Measurements from ENCODE around the gene NCAN. TPM values are rescaled to one million over a fixed set of nuclear protein-coding genes. Genes with fewer than 3 reads are reported as not detected.

The NCAN gene
- total and polyA plus RNA-seq, 2 of the 13 experiments (the other 11 are each of a cell fraction or from before 2014, with no cell fraction given), result not detected

DNA sequence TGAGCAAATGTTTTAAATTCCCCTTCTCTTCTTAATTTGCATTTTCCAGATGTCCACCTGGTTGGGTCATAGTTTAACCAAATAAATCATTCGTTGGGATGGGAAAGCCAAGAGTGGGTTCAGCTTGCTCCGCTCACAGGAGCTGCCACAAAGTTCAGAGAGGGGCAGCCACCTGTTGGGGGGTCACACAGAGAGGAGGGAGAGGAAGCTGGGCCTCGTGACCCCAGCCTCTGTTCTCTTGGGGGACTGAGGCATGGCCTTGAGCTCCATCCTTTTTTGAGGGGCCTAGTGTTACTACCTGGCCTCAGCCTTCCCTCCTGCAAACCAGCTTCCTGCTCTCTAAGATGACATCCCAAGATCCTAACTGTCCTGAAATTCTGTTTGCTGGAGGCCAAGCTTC, 44.1 kb upstream of the NCAN start:
- POLR2A ChIA-PET, result interaction anchor here (1.3 kb wide), 1 partner anchor 25 kb away, joined by 3 read pairs; no protein-coding TSS in a partner anchor
- Histone ChIP-seq H2AFZ (ENCODE audit: low read length) (no peak overlapping the region), H3K27ac (ENCODE audit: extremely low read length, insufficient read depth, low read length) (no peak overlapping the region), H3K36me3 (replicated peaks in 1 of 2; ENCODE audit: control insufficient read depth in 1 of 2, insufficient read depth in 2 of 2, low read length in 2 of 2) (no peaks in the 10 kb centered on the region), H3K79me2 (ENCODE audit: insufficient read depth, low read length) (no peaks in the 10 kb centered on the region), H3K9me3 (ENCODE audit: low read length) (no peaks in the 10 kb centered on the region), H4K20me1 (ENCODE audit: insufficient read depth, low read length) (no peaks in the 10 kb centered on the region), H3K27me3 (ENCODE audit: control insufficient read depth in 1 of 2, insufficient read depth in 2 of 2, low read length in 2 of 2) (no peaks in the 10 kb centered on the region), H3K4me1 (ENCODE audit: insufficient read depth, low read length) (peaks cover 40% of the 10 kb centered on the region), H3K9ac (ENCODE audit: insufficient read depth, low read depth, low read length) (no peak overlapping the region), H3K4me2 (ENCODE audit: low read depth, low read length) (no peak overlapping the region), H3K4me3 (replicated peaks in 1 of 3; ENCODE audit: insufficient read depth in 1 of 3, low read depth in 2 of 3, low read length in 3 of 3) (no peak overlapping the region)
- CTCF ChIA-PET (ENCODE audit: low intra/inter-chr PET ratio, low total read pairs), result no interaction called here
- no peak for FAIRE-seq
- in situ Hi-C loops (cut with HindIII; ENCODE audit: extremely low pct_ligation_motif_present, low pct_unique_long_range_greater_than_20kb), result no loop called here
- intact Hi-C loops (cut with micrococcal nuclease; ENCODE audit: unreplicated experiment), result no loop called here
- WGBS (ENCODE audit: low lambda C conversion rate), result 89% methylated on average over 2 of the region's 3 CpGs
- ATAC-seq, result no peak
- no TSS peak for BruUV-seq (replicated peaks)
- TF ChIP-seq GABPA (IDR thresholded peaks at IDR 0.05; ENCODE audit: low read depth, low read length) (no peak), GABPA (CRISPR knock-in tag; IDR thresholded peaks at IDR 0.05; ENCODE audit: low read depth) (no peak), ZNF768 (CRISPR knock-in tag; IDR thresholded peaks at IDR 0.05) (peak; percentile 68; the same call in 1 of the 2 replicates)
- no peak for DNase-seq (ENCODE audit: low spot score)

DNA sequence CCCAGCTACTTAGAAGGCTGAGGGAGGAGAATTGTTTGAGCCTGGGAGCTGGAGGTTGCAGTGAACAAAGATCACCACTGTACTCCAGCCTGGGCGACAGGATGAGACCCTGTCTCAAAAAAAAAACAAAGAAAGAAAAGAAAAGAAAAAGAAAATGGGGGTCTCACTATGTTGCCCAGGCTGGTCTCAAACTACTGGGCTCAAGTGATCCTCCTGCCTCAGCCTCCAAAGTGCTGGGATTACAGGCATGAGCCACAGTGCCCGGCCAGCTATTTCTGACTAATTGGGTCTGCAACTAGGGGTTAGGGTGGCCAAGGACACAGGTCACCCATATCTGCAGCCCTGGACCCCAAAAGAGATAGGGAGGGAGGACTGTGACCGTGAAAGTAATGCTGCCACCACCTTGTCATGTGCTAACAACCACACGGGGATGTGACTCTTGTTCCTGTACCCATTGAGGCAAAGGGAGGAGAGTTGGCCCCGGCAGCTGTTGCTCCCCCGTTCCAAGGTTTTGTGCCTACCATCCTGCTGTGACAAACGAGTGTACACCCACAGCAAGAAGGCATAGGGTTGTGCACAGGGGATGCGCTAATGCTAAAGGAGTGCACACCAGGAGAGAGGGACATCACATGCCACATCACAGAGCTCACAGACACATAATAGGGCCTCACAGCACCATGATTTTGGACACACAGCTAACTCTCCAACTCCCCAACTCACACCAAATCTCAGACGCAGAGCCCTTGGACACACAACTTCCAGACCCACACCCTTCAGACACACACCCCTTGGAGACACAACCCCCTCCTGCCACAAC, 42.3 kb upstream of the NCAN start:
- DNase-seq (ENCODE audit: low spot score), result no peak
- no peak overlapping the region for H3K27ac ChIP-seq (ENCODE audit: extremely low read length, insufficient read depth, low read length)
- H3K9me3 ChIP-seq (ENCODE audit: low read length), result no peaks in the 10 kb centered on the region
- no peaks in the 10 kb centered on the region for H3K79me2 ChIP-seq (ENCODE audit: insufficient read depth, low read length)
- intact Hi-C loops (cut with micrococcal nuclease; ENCODE audit: unreplicated experiment), result loop anchor here (5.0 kb wide), 1 partner anchor 32 kb away; the partner anchor contains the start of gene TMEM161A
- in situ Hi-C loops (cut with HindIII; ENCODE audit: extremely low pct_ligation_motif_present, low pct_unique_long_range_greater_than_20kb), result no loop called here
- peak overlapping the region; percentile 53 for H3K9ac ChIP-seq (ENCODE audit: insufficient read depth, low read depth, low read length)
- H3K36me3 ChIP-seq (replicated peaks in 1 of 2; ENCODE audit: control insufficient read depth in 1 of 2, insufficient read depth in 2 of 2, low read length in 2 of 2), result no peaks in the 10 kb centered on the region
- H2AFZ ChIP-seq (ENCODE audit: low read length), result no peak overlapping the region
- WGBS (ENCODE audit: low lambda C conversion rate), result 47% methylated on average over 7 of the region's 9 CpGs
- H3K4me2 ChIP-seq (ENCODE audit: low read depth, low read length), result peak overlapping the region; percentile 92
- H4K20me1 ChIP-seq (ENCODE audit: insufficient read depth, low read length), result no peaks in the 10 kb centered on the region
- ATAC-seq, result peak; percentile 17
- H3K4me3 ChIP-seq (replicated peaks in 1 of 3; ENCODE audit: insufficient read depth in 1 of 3, low read depth in 2 of 3, low read length in 3 of 3), result peak overlapping the region; percentile 35 to 70 (median 54); a peak in 5 of 6 replicates
- FAIRE-seq, result no peak
- H3K4me1 ChIP-seq (ENCODE audit: insufficient read depth, low read length), result peaks cover 57% of the 10 kb centered on the region
- ChIA-PET POLR2A (interaction anchor here (0.6 to 1.4 kb wide), 5 partner anchors 12 to 618 kb away, joined by 3 to 11 read pairs (median 3); partner anchors contain the start of gene NR2C2AP), CTCF (ENCODE audit: low intra/inter-chr PET ratio, low total read pairs) (no interaction called here)
- no peaks in the 10 kb centered on the region for H3K27me3 ChIP-seq (ENCODE audit: control insufficient read depth in 1 of 2, insufficient read depth in 2 of 2, low read length in 2 of 2)
- TSS peak; percentile 63 for BruUV-seq (replicated peaks)
- TF ChIP-seq ZNF3 (CRISPR knock-in tag; IDR thresholded peaks at IDR 0.05) (no peak), ZNF619 (CRISPR knock-in tag; IDR thresholded peaks at IDR 0.05) (0 out of 2 replicates have a peak, but pooled peaks have one; percentile 35), ZIK1 (CRISPR knock-in tag; IDR thresholded peaks at IDR 0.05; ENCODE audit: borderline replicate concordance, low read depth) (no peak), ZNF354B (CRISPR knock-in tag; IDR thresholded peaks at IDR 0.05) (no peak), SYNCRIP (IDR thresholded peaks at IDR 0.05; ENCODE audit: insufficient read depth, low read depth, low read length) (no peak), ZBTB7B (CRISPR knock-in tag; IDR thresholded peaks at IDR 0.05) (0 out of 2 replicates have a peak, but pooled peaks have one; percentile 11), DZIP1 (CRISPR knock-in tag; IDR thresholded peaks at IDR 0.05) (0 out of 2 replicates have a peak, but pooled peaks have one; percentile 34), ZNF770 (CRISPR knock-in tag; IDR thresholded peaks at IDR 0.05) (peak; percentile 81), ELF1 (CRISPR knock-in tag; IDR thresholded peaks at IDR 0.05) (no peak), MXD4 (CRISPR knock-in tag; IDR thresholded peaks at IDR 0.05) (no peak)

All from HepG2 (cell line).